HepG2 (cell line): ENCODE measurements around the gene PTGR3. TPM values are rescaled to one million over a fixed set of nuclear protein-coding genes. Genes with fewer than 3 reads are reported as not detected.
A peak's percentile ranks its signal among the peaks of the same experiment; 100 is the strongest.

Source experiments
- ASH2L ChIP-seq: fragments of 300-600, 200-600 bp; sonication (generic); IDR thresholded peaks from 2 replicates; pipeline ENCODE4 v1.7.0; 2017; ENCODE audit warnings: low read depth, mild to moderate bottlenecking, moderate library complexity, mixed read lengths, low read length; ENCODE audit not compliant: insufficient read length
- EHMT2 ChIP-seq: fragments of 200-600 bp; sonication (generic); IDR thresholded peaks from 2 replicates; pipeline ENCODE4 v1.7.0; 2017; ENCODE audit warnings: antibody characterized with exemption, low read depth, low read length, borderline replicate concordance
- ERF ChIP-seq: IDR thresholded peaks from 2 replicates; pipeline ENCODE4 v1.6.1; 2018; ENCODE audit warnings: missing biosample characterization, missing genetic modification reagents
- GATAD1 ChIP-seq: IDR thresholded peaks from 2 replicates; pipeline ENCODE4 v1.6.1; 2016; ENCODE audit warnings: missing genetic modification reagents, missing compliant biosample characterization
- HOXA5 ChIP-seq: sonication (generic); formaldehyde crosslinking; IDR thresholded peaks from 2 replicates; pipeline ENCODE4 v1.4.0; 2020; ENCODE audit warnings: missing genetic modification reagents
- IKZF4 ChIP-seq: sonication (generic); formaldehyde crosslinking; IDR thresholded peaks from 2 replicates; pipeline ENCODE4 v1.5.1; 2020; ENCODE audit warnings: borderline replicate concordance, mild to moderate bottlenecking, low read depth, missing genetic modification reagents; ENCODE audit errors: not compliant biosample characterization
- NBN ChIP-seq: fragments of 450-650 bp; conservative IDR thresholded peaks from 2 replicates; pipeline ENCODE4 v1.6.1; 2017
- POLR2G ChIP-seq: fragments of 200-400 bp; formaldehyde crosslinking; IDR thresholded peaks from 2 replicates; pipeline ENCODE4 v1.6.1; 2018; ENCODE audit warnings: mild to moderate bottlenecking, low read depth, low read length, moderate library complexity
- SIX1 ChIP-seq: sonication (generic); formaldehyde crosslinking; IDR thresholded peaks from 2 replicates; pipeline ENCODE4 v1.4.0; 2020; ENCODE audit warnings: missing genetic modification reagents, borderline replicate concordance
- SOX13 ChIP-seq, 3 experiments: fragments of 450-650 bp in 1 of 3; sonication (generic) in 1 of 3; formaldehyde crosslinking in 1 of 3; IDR thresholded peaks in 2 of 3; conservative IDR thresholded peaks in 1 of 3; 2 replicates each; pipeline versions ENCODE4 v1.5.0 to v1.6.1; 2016 to 2020; ENCODE audit warnings: antibody characterized with exemption in 1 of 3, mild to moderate bottlenecking in 1 of 3, missing compliant biosample characterization in 1 of 3, missing genetic modification reagents in 1 of 3, moderate library complexity in 1 of 3
- SP2 ChIP-seq: sonication (generic); formaldehyde crosslinking; IDR thresholded peaks from 2 replicates; pipeline ENCODE4 v1.5.1; 2020; ENCODE audit warnings: mild to moderate bottlenecking, missing genetic modification reagents
- ZNF382 ChIP-seq: sonication (generic); formaldehyde crosslinking; IDR thresholded peaks from 2 replicates; pipeline ENCODE4 v1.5.0; 2020; ENCODE audit warnings: missing genetic modification reagents, mild to moderate bottlenecking, borderline replicate concordance
- ZNF672 ChIP-seq: sonication (generic); formaldehyde crosslinking; IDR thresholded peaks from 2 replicates; pipeline ENCODE4 v1.8.1; 2022; ENCODE audit warnings: missing genetic modification reagents
- polyA plus RNA-seq, 8 experiments: library from polyadenylated mRNA; depleted of rRNA in 3 of 8; stranded (reverse) in 7 of 8; unstranded in 1 of 8; fragments of >200 nt; fragmentation: Illumina TruSeq in 4 of 8; extraction: Trizol in 4 of 8; gene quantifications; 2 replicates each; pipeline versions ENCODE4 v1.2.1 to v1.2.3, GENCODE V29; 2011 to 2016; ENCODE audit warnings: low read depth in 4 of 8, missing spikeins in 1 of 8, mixed read lengths in 1 of 8; ENCODE audit not compliant: insufficient read depth in 1 of 8
- total RNA-seq, 5 experiments: library from RNA; depleted of rRNA; stranded (reverse); fragments of >200 nt; fragmentation: Illumina TruSeq; extraction: Trizol; gene quantifications; 2 replicates each; pipeline ENCODE4 v1.2.3, GENCODE V29; 2016; ENCODE audit warnings: low read depth in 1 of 5
- TF ChIP-seq, protein P1 (sequence below): sonication (generic); formaldehyde crosslinking; IDR thresholded peaks from 2 replicates; pipeline ENCODE4 v1.8.0; 2022; ENCODE audit warnings: mild to moderate bottlenecking, missing genetic modification reagents, moderate library complexity
- TF ChIP-seq, protein P2 (sequence below): sonication (generic); formaldehyde crosslinking; conservative IDR thresholded peaks from 2 replicates; pipeline ENCODE4 v1.8.0; 2022; ENCODE audit warnings: low read depth, missing genetic modification reagents
- TF ChIP-seq, protein P3 (sequence below), 2 experiments: fragments of 450-650 bp in 1 of 2; sonication (generic) in 1 of 2; formaldehyde crosslinking in 1 of 2; IDR thresholded peaks; 2 replicates each; pipeline versions ENCODE4 v1.6.1 to v1.8.0; 2016 to 2022; ENCODE audit warnings: antibody characterized with exemption in 1 of 2, mild to moderate bottlenecking in 1 of 2, missing genetic modification reagents in 1 of 2

PTGR3 gene
- total and polyA plus RNA-seq, 2 of the 13 experiments (the other 11 are each of a cell fraction or from before 2014, with no cell fraction given), result 11.5 to 25.3 TPM

DNA sequence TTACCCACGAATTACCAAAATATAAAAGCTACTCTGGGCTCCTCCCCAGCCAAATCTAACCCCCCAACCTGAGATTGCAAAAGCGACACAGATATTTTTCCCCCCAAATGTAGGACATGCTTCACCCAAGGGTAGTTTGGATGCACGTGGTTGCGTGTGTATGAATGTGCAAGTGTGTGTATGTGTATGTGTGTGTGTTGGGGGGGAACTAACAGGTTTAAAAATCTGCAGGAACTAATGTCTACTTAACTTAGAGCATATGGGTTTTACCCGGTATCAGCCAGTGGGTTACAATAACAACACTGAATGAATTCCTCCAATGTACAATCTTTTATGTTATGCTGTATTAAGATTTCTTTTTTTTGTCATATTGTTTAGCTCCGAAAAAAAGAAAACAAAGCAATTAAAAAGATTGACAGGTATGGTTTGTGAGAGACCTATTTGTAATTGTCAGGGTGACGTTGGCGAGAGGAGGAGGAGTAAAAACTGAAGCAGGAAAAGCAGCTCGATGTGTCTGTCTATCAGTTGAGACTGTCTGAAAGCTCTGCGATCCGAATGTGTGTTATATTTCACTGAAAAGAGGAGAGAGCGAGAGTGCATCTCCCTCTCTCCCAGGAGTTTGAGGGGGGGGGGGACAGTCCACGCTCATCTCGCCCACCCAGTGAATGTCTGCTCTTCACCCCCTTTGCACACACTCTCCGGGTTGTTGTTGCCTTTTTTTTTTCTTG, 1.5 kb upstream of the PTGR3 start, which contains the start of gene TSHZ1 (continued):
- no peak for TF ChIP-seq ZNF382 (CRISPR knock-in tag)
- no peak for TF ChIP-seq SOX13 (IDR thresholded peaks at IDR 0.05)
- no peak for TF ChIP-seq SOX13 (CRISPR knock-in tag; conservative IDR thresholded peaks at IDR 0.05 in 1 of 2, IDR thresholded peaks at IDR 0.05 in 1 of 2)
- TF ChIP-seq POLR2G, result 0 out of 2 replicates have a peak, but pooled peaks have one; percentile 40
- TF ChIP-seq, protein P1, sequence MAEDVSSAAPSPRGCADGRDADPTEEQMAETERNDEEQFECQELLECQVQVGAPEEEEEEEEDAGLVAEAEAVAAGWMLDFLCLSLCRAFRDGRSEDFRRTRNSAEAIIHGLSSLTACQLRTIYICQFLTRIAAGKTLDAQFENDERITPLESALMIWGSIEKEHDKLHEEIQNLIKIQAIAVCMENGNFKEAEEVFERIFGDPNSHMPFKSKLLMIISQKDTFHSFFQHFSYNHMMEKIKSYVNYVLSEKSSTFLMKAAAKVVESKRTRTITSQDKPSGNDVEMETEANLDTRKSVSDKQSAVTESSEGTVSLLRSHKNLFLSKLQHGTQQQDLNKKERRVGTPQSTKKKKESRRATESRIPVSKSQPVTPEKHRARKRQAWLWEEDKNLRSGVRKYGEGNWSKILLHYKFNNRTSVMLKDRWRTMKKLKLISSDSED (CRISPR knock-in tag), result no peak
- TF ChIP-seq NBN, result no peak
- TF ChIP-seq SP2 (CRISPR knock-in tag), result no peak
- TF ChIP-seq, protein P2, sequence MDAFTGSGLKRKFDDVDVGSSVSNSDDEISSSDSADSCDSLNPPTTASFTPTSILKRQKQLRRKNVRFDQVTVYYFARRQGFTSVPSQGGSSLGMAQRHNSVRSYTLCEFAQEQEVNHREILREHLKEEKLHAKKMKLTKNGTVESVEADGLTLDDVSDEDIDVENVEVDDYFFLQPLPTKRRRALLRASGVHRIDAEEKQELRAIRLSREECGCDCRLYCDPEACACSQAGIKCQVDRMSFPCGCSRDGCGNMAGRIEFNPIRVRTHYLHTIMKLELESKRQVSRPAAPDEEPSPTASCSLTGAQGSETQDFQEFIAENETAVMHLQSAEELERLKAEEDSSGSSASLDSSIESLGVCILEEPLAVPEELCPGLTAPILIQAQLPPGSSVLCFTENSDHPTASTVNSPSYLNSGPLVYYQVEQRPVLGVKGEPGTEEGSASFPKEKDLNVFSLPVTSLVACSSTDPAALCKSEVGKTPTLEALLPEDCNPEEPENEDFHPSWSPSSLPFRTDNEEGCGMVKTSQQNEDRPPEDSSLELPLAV (CRISPR knock-in tag), result no peak
- TF ChIP-seq, protein P3, sequence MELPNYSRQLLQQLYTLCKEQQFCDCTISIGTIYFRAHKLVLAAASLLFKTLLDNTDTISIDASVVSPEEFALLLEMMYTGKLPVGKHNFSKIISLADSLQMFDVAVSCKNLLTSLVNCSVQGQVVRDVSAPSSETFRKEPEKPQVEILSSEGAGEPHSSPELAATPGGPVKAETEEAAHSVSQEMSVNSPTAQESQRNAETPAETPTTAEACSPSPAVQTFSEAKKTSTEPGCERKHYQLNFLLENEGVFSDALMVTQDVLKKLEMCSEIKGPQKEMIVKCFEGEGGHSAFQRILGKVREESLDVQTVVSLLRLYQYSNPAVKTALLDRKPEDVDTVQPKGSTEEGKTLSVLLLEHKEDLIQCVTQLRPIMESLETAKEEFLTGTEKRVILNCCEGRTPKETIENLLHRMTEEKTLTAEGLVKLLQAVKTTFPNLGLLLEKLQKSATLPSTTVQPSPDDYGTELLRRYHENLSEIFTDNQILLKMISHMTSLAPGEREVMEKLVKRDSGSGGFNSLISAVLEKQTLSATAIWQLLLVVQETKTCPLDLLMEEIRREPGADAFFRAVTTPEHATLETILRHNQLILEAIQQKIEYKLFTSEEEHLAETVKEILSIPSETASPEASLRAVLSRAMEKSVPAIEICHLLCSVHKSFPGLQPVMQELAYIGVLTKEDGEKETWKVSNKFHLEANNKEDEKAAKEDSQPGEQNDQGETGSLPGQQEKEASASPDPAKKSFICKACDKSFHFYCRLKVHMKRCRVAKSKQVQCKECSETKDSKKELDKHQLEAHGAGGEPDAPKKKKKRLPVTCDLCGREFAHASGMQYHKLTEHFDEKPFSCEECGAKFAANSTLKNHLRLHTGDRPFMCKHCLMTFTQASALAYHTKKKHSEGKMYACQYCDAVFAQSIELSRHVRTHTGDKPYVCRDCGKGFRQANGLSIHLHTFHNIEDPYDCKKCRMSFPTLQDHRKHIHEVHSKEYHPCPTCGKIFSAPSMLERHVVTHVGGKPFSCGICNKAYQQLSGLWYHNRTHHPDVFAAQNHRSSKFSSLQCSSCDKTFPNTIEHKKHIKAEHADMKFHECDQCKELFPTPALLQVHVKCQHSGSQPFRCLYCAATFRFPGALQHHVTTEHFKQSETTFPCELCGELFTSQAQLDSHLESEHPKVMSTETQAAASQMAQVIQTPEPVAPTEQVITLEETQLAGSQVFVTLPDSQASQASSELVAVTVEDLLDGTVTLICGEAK (IDR thresholded peaks at IDR 0.05), result no peak
- TF ChIP-seq, protein P3 (CRISPR knock-in tag; IDR thresholded peaks at IDR 0.05), result peak; percentile 24; the same call in 1 of the 2 replicates
- TF ChIP-seq ZNF672 (CRISPR knock-in tag), result no peak
- peak; percentile 21; the same call in 1 of the 2 replicates for TF ChIP-seq GATAD1 (CRISPR knock-in tag)
- 0 out of 2 replicates have a peak, but pooled peaks have one; percentile 40 for TF ChIP-seq HOXA5 (CRISPR knock-in tag)
- peak; percentile 29; the same call in 1 of the 2 replicates for TF ChIP-seq SIX1 (CRISPR knock-in tag)
- no peak for TF ChIP-seq EHMT2
- TF ChIP-seq ASH2L, result peak; percentile 65
- peak; percentile 45; the same call in 1 of the 2 replicates for TF ChIP-seq ERF (CRISPR knock-in tag)
- no peak for TF ChIP-seq IKZF4 (CRISPR knock-in tag)
